Fibroblast of upper back skin (primary cell): ENCODE results near the gene PRPF18.
A peak's percentile ranks its signal among the peaks of the same experiment; 100 is the strongest.

Experiments
- DNase-seq: peaks from one replicate; pipeline ENCODE4 v3.0.0-alpha.2; 2013

The PRPF18 gene

GRCh38 chr10:13644866-13645265 lies 58.1 kb downstream of the PRPF18 start:
- DNase-seq, result no peak

GRCh38 chr10:13648425-13648824 lies 61.7 kb downstream of the PRPF18 start:
- DNase-seq, result no peak

- DNase-seq, result no peak
Measured at GRCh38 chr10:13649844-13650520, 63.2 kb downstream of the PRPF18 start.

- DNase-seq, result no peak
Measured at GRCh38 chr10:13650961-13651360, 64.2 kb downstream of the PRPF18 start.

GRCh38 chr10:13651969-13652720 lies 65.4 kb downstream of the PRPF18 start:
- no peak for DNase-seq

- no peak for DNase-seq
Measured at GRCh38 chr10:13652860-13653259, 66.1 kb downstream of the PRPF18 start.

GRCh38 chr10:13654118-13654830 lies 67.5 kb downstream of the PRPF18 start:
- no peak for DNase-seq

GRCh38 chr10:13654846-13655245 lies 68.1 kb downstream of the PRPF18 start:
- DNase-seq, result no peak

- no peak for DNase-seq
Measured at GRCh38 chr10:13656337-13657100, 69.8 kb downstream of the PRPF18 start.

- DNase-seq, result no peak
Measured at GRCh38 chr10:13657101-13657680, 70.4 kb downstream of the PRPF18 start.

GRCh38 chr10:13658264-13658663 lies 71.5 kb downstream of the PRPF18 start:
- DNase-seq, result no peak

- DNase-seq, result no peak
Measured at GRCh38 chr10:13658871-13659685, 72.3 kb downstream of the PRPF18 start.

GRCh38 chr10:13659887-13660550 lies 73.3 kb downstream of the PRPF18 start:
- peak; percentile 73 for DNase-seq

GRCh38 chr10:13660551-13660920 lies 73.8 kb downstream of the PRPF18 start:
- DNase-seq, result peak; percentile 64

- DNase-seq, result no peak
Measured at GRCh38 chr10:13661256-13661655, 74.5 kb downstream of the PRPF18 start.

GRCh38 chr10:13665516-13666262 lies 78.9 kb downstream of the PRPF18 start:
- no peak for DNase-seq

- DNase-seq, result no peak
Measured at GRCh38 chr10:13668126-13668525, 81.4 kb downstream of the PRPF18 start.

- DNase-seq, result no peak
Measured at GRCh38 chr10:13669182-13669855, 82.6 kb downstream of the PRPF18 start.

- DNase-seq, result no peak
Measured at GRCh38 chr10:13669901-13670300, 83.1 kb downstream of the PRPF18 start.

GRCh38 chr10:13670311-13670710 lies 83.5 kb downstream of the PRPF18 start:
- no peak for DNase-seq
